HL-60/S4 (cell line): ENCODE measurements around the gene RNF168.

ENCODE experiments used
- in situ Hi-C: fragments of 300-500 bp; cut with MboI; formaldehyde crosslinking; loops from 2 replicates; pipeline ENCODE4 v1.14.3; 2022; ENCODE audit warnings: low sequenced_read_pairs

Gene RNF168

DNA sequence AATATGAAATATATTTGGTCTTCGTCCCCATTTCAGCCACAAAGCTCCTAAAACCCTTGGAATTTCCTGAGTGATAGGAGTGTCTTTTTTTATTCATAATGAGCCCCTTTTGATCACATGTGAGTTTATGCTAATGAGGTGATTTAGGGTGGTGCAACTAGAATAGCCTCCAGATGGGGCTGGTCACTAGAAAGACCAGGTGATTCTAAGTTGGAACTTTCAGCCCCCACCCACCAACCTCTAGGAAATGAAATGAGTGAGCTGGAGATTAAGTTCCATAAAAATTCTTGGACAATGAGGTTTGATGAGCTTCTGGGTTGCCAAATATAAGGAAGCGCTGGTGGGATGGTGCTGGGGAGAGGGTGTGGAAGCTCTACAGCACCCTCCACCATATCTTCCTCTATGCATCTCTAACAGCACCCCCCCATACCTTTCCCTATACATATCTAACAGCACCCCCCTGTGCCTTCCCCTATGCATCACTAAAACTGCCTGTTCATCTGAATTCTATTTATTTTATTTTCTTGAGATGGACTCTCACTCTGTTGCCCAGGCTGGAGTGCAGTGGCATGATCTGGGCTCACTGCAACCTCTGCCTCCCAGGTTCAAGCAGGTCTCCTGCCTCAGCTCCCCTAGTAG, 13.7 kb upstream of the RNF168 start:
- in situ Hi-C loops, result loop anchor here (5.0 to 25.0 kb wide), 3 partner anchors 260 to 680 kb away; no protein-coding TSS in a partner anchor

DNA sequence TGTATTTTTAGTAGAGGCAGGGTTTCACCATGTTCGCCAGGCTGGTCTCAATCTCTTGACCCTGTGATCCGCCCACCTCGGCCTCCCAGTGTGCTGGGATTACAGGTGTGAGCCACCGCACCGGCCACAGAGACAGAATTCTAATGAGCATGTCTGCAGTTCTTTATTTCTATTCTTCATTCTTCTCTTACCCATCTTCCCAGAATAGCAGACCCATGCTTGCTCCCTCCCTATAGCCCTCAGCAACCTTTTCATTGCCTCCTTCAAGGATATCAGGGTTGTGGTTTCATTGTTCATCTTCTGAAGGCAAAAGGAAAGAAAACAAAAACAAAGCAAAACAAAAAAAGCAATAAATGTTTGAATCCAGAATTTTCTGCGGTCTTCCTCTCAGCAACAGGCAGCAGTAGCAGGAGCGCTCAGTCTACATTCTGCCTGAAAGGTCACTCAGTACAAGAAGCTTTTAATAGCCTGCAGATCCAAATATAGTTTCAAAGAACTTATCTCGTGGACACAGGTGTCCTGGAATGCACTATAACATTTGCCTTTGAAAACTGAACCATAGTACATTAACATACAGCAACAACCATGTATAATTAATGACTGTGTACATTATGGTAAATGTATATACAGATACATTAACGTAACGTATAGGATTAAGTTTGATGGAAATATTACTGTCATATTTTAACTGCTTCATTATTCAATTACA, 11.5 kb upstream of the RNF168 start, which contains the start of gene SMCO1:
Gene SMCO1 (minus strand): TSS at position 434 of the 709 bp plus-strand sequence. CDS start 137 bp downstream, at position 297.
- in situ Hi-C loops, result loop anchor here (5.0 to 25.0 kb wide), 3 partner anchors 258 to 678 kb away; no protein-coding TSS in a partner anchor

DNA sequence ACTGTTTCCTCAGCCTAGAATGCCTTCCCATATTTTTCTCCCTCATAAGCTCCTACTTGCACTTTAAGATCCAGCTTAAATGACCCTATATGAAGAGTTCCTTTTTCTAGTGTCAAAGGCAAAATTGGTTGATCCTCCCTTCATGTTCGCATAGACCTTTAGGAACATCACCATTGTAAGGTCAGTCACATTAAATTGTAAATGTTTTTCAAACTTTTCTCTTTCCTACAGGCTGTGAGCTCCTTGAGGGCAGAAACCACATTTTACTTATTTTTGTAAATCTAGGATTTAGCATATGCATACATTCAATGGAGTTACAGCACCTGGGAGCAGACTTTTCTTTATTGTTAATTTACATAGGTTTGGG, 10.8 kb upstream of the RNF168 start:
- in situ Hi-C loops, result loop anchor here (25.0 kb wide), 2 partner anchors 452 to 677 kb away; no protein-coding TSS in a partner anchor

DNA sequence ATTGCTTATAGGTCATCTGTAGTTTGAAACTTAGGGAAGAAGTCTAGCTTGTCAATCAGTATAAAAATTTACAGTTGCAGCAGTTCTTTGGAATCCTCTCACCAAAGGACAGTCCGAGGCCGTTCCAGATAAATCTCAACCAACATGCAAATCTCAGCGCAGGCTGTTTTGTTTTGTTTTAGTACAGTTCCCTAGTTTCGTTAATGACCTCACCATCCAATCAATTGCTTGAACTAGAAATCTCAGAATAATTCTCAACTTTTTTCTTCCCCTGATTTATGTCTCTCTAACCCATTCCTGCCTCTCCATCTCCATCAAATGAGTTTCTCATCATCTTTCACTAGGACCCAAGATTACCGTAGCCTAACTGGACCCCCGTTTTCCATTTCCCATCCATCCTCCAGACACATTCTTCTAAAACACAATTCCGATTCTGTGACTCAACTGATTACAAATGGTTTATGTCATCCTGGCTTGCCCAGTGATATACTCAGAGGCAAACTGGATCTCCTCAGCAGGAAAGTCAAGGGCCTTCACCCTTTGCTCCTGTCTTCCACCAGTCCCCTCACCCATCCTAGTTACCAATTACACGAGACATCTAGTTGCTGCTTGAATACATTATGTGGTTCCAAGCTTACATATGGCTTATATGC, 10.3 kb upstream of the RNF168 start:
- in situ Hi-C loops, result loop anchor here (25.0 kb wide), 2 partner anchors 452 to 677 kb away; no protein-coding TSS in a partner anchor

DNA sequence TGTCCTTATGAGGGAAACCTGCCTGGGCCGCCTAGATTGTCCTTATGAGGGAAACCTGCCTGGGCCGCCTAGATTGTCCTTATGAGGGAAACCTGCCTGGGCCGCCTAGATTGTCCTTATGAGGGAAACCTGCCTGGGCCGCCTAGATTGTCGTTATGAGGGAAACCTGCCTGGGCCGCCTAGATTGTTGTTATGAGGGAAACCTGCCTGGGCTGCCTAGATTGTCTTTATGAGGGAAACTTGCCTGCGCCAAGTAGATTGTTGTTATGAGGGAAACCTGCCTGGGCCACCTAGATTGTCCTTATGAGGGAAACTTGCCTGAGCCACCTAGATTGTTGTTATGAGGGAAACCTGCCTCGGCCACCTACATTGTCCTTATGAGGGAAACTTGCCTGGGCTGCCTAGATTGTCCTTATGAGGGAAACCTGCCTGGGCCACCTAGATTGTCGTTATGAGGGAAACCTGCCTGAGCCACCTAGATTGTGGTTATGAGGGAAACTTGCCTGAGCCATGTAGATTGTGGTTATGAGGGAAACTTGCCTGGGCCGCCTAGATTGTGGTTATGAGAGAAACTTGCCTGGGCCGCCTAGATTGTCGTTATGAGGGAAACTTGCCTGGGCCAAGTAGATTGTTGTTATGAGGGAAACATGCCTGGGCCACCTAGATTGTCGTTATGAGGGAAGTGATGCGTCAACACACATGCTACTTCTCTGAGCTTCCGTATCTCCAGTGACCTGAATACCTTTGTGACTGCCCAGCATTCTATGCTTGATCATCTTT, 8.3 kb upstream of the RNF168 start:
- in situ Hi-C loops, result loop anchor here (25.0 kb wide), 2 partner anchors 450 to 675 kb away; no protein-coding TSS in a partner anchor

DNA sequence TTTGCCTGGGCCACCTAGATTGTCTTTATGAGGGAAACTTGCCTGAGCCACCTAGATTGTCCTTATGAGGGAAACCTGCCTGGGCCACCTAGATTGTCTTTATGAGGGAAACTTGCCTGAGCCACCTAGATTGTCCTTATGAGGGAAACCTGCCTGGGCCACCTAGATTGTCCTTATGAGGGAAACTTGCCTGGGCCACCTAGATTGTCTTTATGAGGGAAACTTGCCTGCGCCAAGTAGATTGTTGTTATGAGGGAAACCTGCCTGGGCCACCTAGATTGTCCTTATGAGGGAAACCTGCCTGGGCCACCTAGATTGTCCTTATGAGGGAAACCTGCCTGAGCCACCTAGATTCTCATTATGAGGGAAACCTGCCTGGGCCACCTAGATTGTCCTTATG, 7.5 kb upstream of the RNF168 start:
- in situ Hi-C loops, result loop anchor here (25.0 kb wide), 2 partner anchors 449 to 674 kb away; no protein-coding TSS in a partner anchor

DNA sequence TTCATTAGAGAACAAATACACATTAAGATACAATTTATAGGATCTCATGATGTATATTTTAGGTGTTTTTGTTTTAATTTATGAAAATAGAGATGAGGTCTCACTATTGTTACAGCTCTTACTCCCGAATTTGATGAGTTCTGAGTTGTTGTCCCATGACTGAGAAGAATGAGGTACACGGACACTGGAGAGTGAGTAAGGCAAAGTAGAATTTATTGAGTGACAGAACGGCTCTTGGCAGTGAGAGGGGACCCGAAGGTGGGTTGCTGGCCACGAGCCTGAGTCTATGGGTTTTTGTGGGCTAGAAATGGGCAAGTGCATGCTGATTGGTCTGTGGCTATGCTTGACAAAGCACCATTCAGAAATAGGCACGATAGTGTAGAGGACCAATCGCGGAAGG, 3.1 kb upstream of the RNF168 start:
- in situ Hi-C loops, result loop anchor here (25.0 kb wide), 2 partner anchors 444 to 669 kb away; no protein-coding TSS in a partner anchor

DNA sequence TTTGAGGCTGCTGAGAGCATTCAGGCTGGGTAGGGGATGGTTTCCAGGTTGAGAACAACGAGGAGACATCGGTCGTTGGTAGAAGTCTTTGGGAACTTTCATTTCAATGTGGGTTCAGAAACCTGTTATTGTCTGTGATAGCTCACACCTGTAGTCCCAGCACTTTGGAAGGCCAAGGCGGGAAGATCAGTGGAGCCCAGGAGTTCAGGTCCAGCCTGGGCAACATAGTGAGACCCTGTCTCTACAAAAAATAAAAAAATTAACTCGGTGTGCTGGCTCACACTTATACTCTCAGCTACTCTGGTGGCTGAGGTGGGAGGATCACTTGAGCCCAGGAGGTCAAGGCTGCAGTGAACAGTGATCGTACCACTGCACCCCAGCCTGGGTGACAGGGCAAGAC, 988 bp upstream of the RNF168 start:
- in situ Hi-C loops, result loop anchor here (25.0 kb wide), 2 partner anchors 442 to 667 kb away; no protein-coding TSS in a partner anchor

DNA sequence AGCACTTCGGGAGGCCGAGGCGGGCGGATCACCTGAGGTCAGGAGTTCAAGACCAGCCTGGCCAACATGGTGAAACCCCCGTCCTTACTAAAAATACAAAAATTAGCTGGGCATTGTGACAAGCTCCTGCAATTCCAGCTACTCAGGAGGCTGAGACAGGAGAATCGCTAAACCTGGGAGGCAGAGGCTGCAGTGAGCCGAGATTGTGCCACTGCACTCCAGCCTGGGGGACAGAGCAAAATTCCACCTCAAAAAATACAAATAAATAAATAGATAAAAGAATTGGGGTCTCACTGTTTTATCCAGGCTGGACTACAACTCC, 470 bp upstream of the RNF168 start:
- in situ Hi-C loops, result loop anchor here (25.0 kb wide), 2 partner anchors 442 to 667 kb away; no protein-coding TSS in a partner anchor

DNA sequence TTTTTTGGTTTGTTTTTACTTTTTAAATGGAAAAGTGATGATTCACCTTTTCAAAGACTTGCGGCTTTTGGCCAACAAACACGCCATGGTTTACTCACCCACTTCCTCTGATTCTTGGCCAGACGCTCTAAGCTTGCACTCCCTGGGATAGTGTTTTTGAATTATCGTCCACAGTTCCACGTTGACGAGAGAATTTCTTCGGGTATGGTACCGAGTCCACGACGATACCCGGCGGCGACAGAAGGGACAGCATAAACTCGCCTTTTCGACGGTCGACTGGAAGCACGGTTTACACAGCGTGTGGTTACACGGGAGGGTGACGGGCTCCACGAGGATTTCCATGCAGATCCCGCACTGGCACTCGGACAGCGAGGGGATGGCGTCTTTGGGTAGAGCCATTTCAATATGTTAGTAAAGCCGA, 783 bp downstream of the RNF168 start:
- in situ Hi-C loops, result loop anchor here (25.0 kb wide), 2 partner anchors 440 to 665 kb away; no protein-coding TSS in a partner anchor

DNA sequence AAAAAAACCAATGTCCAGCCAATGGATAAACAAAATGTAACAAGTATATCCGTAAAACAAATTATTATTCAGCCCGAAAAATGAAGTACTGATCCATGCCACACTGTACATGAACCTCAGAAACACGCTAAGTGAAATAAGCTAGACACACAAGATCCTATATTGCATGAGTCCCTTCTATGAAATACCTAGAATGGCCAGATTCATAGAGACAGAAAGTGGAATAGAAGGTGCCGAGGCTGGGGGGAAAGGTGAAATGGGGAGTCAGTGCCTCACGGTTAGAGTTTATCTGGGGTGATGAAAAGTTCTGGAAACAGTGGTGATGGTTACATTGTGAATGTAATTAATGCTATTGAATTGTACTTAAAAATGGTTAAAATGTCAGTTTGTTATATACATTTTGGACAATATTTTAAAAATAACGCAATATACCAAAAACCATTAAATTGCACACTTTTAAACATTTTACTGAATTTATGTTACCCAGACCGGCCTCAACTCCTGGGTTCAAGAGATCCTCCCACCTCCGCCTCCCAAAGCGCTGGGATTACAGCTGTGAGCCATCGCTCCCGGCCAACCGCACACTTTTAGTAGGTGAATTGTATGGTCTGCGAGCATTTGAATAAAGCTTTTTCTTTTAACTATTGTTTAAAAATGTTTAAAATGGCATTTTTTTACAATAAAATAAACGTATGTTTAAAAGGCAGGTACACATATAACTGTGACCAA, 2.1 kb downstream of the RNF168 start:
- in situ Hi-C loops, result loop anchor here (25.0 kb wide), 2 partner anchors 439 to 664 kb away; no protein-coding TSS in a partner anchor

DNA sequence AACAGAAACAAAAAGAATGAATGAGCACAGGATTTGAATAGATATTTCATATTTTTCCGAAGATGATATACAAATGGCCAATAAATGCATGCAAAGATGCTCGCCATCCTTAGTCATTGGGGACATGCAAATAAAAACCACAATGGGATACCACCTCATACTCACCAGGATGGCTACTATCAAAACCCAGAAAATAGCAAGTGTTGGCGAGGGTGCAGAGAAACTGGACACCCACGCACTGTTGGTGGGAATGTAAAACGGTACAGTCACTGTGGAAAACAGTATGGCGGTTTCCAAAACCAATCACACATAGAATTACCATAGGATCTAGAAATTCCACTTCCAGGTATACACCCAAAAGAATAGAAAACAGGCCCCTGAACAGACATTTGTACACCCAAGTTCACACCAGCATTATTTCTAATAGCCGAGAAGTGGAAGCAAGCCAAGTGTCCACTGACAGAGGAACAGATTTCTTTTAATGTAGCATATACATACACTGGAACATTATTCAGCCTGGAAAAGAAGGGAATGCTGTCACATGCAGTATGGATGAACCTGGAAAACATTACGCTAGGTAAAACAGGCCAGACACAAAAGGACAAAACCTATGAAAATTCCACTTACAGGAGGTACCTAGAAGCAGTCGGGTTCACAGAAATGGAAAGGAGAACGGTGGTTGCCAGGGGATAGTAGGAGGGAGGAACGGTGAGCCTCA, 3.6 kb downstream of the RNF168 start:
- in situ Hi-C loops, result loop anchor here (25.0 kb wide), 2 partner anchors 438 to 663 kb away; no protein-coding TSS in a partner anchor

DNA sequence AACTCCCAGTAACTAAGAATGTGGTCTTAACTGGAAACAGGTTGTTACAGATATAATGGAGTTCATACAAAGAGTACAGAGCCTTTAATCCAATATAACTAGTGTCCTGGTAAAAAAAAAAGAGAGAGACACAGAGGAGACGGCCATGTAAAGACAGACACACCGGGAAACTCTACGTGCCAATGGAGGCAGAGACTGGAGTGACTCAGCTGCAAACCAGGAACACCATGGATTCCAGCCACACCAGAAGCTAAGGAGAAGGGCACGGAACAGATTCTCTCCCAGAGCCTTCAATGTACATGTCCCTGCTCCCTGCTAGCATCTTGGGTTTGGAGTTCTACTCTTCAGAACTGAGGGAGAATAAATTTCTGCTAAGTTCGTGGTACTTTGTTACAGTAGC, 4.5 kb downstream of the RNF168 start:
- in situ Hi-C loops, result no loop called here

DNA sequence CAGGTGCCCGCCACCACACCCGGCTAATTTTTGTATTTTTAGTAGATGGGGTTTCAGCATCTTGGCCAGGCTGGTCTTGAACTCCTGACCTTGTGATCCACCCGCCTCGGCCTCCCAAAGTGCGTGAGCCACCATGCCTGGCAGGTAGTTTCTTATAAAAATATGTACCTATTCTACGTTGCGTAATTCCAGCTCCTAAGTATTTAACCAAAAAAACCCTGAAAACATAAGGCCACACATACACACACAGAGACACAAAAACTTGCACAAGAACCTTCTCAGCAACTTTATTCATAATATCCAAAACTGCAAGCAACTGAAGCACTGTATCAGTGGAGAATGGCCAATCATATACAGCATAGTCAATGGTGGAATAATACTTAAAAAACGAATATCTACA, 5.3 kb downstream of the RNF168 start:
- in situ Hi-C loops, result no loop called here

DNA sequence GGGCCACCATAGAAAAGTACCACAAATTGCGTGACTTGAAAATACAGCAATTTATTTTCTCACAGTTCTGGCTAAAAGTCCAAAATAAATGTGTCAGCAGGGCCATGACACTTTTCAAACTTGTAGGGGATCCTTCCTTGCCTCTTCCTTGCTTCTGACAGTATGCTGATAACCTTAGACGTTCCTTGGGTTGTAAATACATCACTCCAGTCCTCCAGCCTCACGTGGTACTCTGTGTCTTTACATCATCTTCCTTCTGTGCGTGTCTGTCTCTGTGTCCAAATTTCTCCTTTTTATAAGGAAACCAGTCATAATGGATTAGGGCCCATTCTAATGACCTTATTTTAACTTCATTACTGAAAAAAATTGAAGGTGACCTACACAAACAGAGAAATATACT, 7.4 kb downstream of the RNF168 start:
- in situ Hi-C loops, result no loop called here

DNA sequence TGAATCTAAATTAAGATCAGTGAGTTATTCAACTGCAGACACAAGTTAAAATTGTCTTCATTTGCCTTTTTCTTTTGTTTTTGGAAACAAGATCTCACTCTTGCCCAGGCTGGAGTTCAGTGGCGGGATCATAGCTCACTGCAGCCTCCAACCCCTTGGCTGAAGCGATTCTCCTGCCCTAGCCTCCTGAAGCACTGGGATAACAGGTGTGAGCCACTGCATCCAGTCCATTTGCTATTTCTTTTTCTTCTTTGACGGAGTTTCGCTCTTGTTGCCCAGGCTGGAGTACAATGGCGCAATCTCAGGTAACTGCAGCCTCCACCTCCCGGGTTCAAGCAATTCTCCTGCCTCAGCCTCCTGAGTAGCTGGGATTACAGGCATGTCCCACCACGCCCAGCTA, 10.3 kb downstream of the RNF168 start:
- in situ Hi-C loops, result no loop called here

DNA sequence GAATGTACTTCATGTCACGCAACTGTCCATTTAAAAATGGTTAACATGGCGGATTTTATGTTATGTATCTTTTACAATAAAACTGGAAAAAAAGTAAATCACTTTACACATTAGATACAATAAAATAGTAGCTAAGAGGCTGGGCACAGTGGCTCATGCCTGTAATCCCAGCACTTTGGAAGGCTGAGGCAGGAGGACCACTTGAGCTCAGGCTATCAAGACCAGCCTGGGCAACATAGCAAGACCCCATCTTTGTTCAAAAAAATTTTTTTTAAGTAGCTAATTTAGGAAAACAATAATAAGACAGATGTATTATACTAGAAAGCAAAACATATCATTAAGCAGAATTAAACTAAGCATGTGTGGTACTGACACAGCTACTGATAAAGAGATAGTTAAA, 11.5 kb downstream of the RNF168 start:
- in situ Hi-C loops, result no loop called here

DNA sequence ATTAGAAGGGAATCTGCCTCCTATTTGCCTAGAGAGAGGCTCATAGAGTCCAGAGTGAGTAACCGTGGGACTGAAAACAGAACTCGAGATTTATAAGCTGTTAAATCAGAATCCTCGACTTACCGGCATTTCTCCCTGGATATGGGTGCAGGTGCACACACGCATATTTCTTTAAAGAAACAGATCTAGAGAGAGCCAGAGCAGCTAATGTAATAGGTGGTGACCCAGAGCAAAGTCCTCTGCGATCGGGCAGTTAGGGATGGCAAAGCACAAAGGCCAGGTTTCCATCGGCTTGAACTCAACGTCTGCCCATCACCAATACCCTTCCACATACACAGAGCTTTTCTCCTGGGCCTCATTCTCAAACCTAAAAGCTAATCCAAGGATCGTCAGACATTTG, 13.8 kb downstream of the RNF168 start:
- in situ Hi-C loops, result no loop called here

DNA sequence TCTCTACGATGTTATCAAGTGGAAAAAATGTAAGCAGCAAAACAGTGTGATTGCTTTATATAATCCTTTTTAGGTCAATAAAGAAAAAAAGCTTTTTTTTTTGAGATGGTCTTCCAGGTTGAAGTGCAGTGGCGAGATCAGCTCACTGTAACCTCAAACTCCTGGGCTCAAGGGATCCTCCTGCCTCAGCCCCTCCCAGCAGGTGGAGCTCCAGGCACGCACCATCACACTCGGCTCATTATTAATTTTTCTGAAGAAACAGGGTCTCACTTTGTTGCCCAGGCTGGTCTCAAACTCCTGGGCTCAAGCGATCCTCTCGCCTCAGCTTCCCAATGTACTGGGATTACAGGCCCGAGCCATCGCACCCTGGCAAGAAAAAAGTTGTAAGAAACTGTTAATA, 17.3 kb downstream of the RNF168 start:
- in situ Hi-C loops, result no loop called here
